HepG2 (cell line): Measurements from ENCODE around the gene KIF3A. TPM values are rescaled to one million over a fixed set of nuclear protein-coding genes. Genes with fewer than 3 reads are reported as not detected.

Experiments used
- ATAC-seq: fragments of 200-7000 bp; cut with Tn5 transposase; 3 replicates; pipeline ENCODE4 v1.9.1; 2020; ENCODE audit warnings: mild to moderate bottlenecking, moderate library complexity
- BruUV-seq: library from RNA; stranded (reverse); fragments of 400-500 nt; replicated peaks from 2 replicates; lab custom pipeline; 2021; lab: Mats Ljungman, UMichigan
- CTCF ChIA-PET: fragments of 300-600 bp; formaldehyde crosslinking; extraction: SDS; loops from one replicate; lab custom pipeline; 2021; ENCODE audit warnings: low total read pairs, inconsistent platforms, low intra/inter-chr PET ratio; lab: Yijun Ruan, JAX
- POLR2A ChIA-PET: fragments of 350-600 bp; sonication (Branson Sonifier 250); formaldehyde crosslinking; loops from one replicate; lab custom pipeline; 2020; ENCODE audit warnings: antibody characterized with exemption, inconsistent platforms; lab: Yijun Ruan, JAX
- DNase-seq: peaks from one replicate; pipeline ENCODE4 v3.0.0-alpha.2; 2015; ENCODE audit warnings: low spot score
- FAIRE-seq: peaks from 3 replicates; lab custom pipeline; 2011; peaks lifted over from hg19 to GRCh38; lab: Jason Lieb, UNC
- H2AFZ ChIP-seq: one replicate; pipeline ENCODE4 v1.6.1; 2011; ENCODE audit warnings: low read length, inconsistent platforms
- H3K27ac ChIP-seq: fragments of 300-600 bp; 3 replicates; pipeline ENCODE4 v1.8.0; 2011; ENCODE audit warnings: mixed run types, mild to moderate bottlenecking, mixed read lengths, low read length, inconsistent platforms; ENCODE audit not compliant: insufficient read depth; ENCODE audit errors: extremely low read length
- H3K27me3 ChIP-seq, 2 experiments: fragments of 200-600 bp in 1 of 2; 2 replicates in 1 of 2; 3 replicates in 1 of 2; pipeline versions ENCODE4 v1.6.0 to v1.8.0; 2011; ENCODE audit warnings: low read length in 2 of 2, mild to moderate bottlenecking in 2 of 2, moderate library complexity in 2 of 2, inconsistent platforms in 1 of 2; ENCODE audit not compliant: insufficient read depth in 2 of 2, control insufficient read depth in 1 of 2
- H3K36me3 ChIP-seq, 2 experiments: fragments of 200-600 bp in 1 of 2; replicated peaks in 1 of 2; 2 replicates in 1 of 2; 3 replicates in 1 of 2; pipeline versions ENCODE4 v1.5.1 to v1.8.0; 2011; ENCODE audit warnings: low read length in 2 of 2, inconsistent platforms in 1 of 2; ENCODE audit not compliant: insufficient read depth in 2 of 2, control insufficient read depth in 1 of 2
- H3K4me1 ChIP-seq: 2 replicates; pipeline ENCODE4 v1.5.1; 2012; ENCODE audit warnings: low read length, inconsistent platforms; ENCODE audit not compliant: insufficient read depth
- H3K4me2 ChIP-seq: 2 replicates; pipeline ENCODE4 v1.6.0; 2011; ENCODE audit warnings: low read depth, low read length, inconsistent platforms
- H3K4me3 ChIP-seq, 3 experiments: fragments of 200-600 bp in 1 of 3; sonication (generic), shearing (Covaris generic) in 1 of 3; replicated peaks in 1 of 3; 2 replicates each; pipeline ENCODE4 v1.5.1; 2011 to 2016; ENCODE audit warnings: low read length in 3 of 3, inconsistent platforms in 2 of 3, low read depth in 2 of 3, mild to moderate bottlenecking in 2 of 3, control low read depth in 1 of 3, mixed read lengths in 1 of 3; ENCODE audit not compliant: insufficient read depth in 1 of 3
- H3K79me2 ChIP-seq: one replicate; pipeline ENCODE4 v1.6.1; 2011; ENCODE audit warnings: low read length, inconsistent platforms; ENCODE audit not compliant: insufficient read depth
- H3K9ac ChIP-seq: 2 replicates; pipeline ENCODE4 v1.6.0; 2011; ENCODE audit warnings: mild to moderate bottlenecking, low read depth, low read length, inconsistent platforms; ENCODE audit not compliant: insufficient read depth
- H3K9me3 ChIP-seq: 2 replicates; pipeline ENCODE4 v1.5.1; 2012; ENCODE audit warnings: mild to moderate bottlenecking, low read length
- H4K20me1 ChIP-seq: 2 replicates; pipeline ENCODE4 v1.6.0; 2011; ENCODE audit warnings: inconsistent platforms, mild to moderate bottlenecking, low read length, moderate library complexity; ENCODE audit not compliant: insufficient read depth
- AKAP8 ChIP-seq: sonication (generic); formaldehyde crosslinking; IDR thresholded peaks from 2 replicates; pipeline ENCODE4 v1.5.1; 2020; ENCODE audit warnings: mild to moderate bottlenecking, missing genetic modification reagents
- BRF2 ChIP-seq: sonication (generic); formaldehyde crosslinking; IDR thresholded peaks from 2 replicates; pipeline ENCODE4 v1.8.1; 2022; ENCODE audit warnings: mild to moderate bottlenecking, missing genetic modification reagents
- ELF1 ChIP-seq: sonication (generic); formaldehyde crosslinking; IDR thresholded peaks from 2 replicates; pipeline ENCODE4 v1.4.0; 2020; ENCODE audit warnings: missing genetic modification reagents
- ETV6 ChIP-seq: sonication (generic); formaldehyde crosslinking; conservative IDR thresholded peaks from 2 replicates; pipeline ENCODE4 v1.4.0; 2020; ENCODE audit warnings: missing genetic modification reagents
- GABPA ChIP-seq, 2 experiments: IDR thresholded peaks; 2 replicates each; pipeline ENCODE4 v1.6.1; 2011 to 2016; ENCODE audit warnings: low read depth in 2 of 2, low read length in 1 of 2, missing biosample characterization in 1 of 2, missing genetic modification characterization in 1 of 2
- RBAK ChIP-seq: sonication (generic); formaldehyde crosslinking; IDR thresholded peaks from 2 replicates; pipeline ENCODE4 v1.5.1; 2020; ENCODE audit warnings: mild to moderate bottlenecking, missing genetic modification reagents
- TEAD3 ChIP-seq: optimal IDR thresholded peaks from 2 replicates; pipeline ENCODE3; 2016; ENCODE audit warnings: borderline replicate concordance
- ZNF235 ChIP-seq: sonication (generic); formaldehyde crosslinking; IDR thresholded peaks from 2 replicates; pipeline ENCODE4 v1.8.1; 2023; ENCODE audit warnings: mild to moderate bottlenecking, missing genetic modification reagents, borderline replicate concordance
- WGBS: methylation state at CpG from one replicate; pipeline ENCODE4 v1.1.6; 2017; ENCODE audit warnings: low lambda C conversion rate; 5-methylcytosine and 5-hydroxymethylcytosine counted together
- in situ Hi-C: cut with HindIII; loops from 2 replicates; pipeline ENCODE4 v1.10.0; 2017; ENCODE audit warnings: low pct_unique_long_range_greater_than_20kb; ENCODE audit not compliant: extremely low pct_ligation_motif_present
- intact Hi-C: fragments of 100-400 bp; cut with micrococcal nuclease; formaldehyde crosslinking; loops from one replicate; pipeline ENCODE4 v1.10.0; 2022; ENCODE audit not compliant: unreplicated experiment
- polyA plus RNA-seq, 8 experiments: library from polyadenylated mRNA; depleted of rRNA in 3 of 8; stranded (reverse) in 7 of 8; unstranded in 1 of 8; fragments of >200 nt; fragmentation: Illumina TruSeq in 4 of 8; extraction: Trizol in 4 of 8; gene quantifications; 2 replicates each; pipeline versions ENCODE4 v1.2.1 to v1.2.3, GENCODE V29; 2011 to 2016; ENCODE audit warnings: low read depth in 4 of 8, missing spikeins in 1 of 8, mixed read lengths in 1 of 8; ENCODE audit not compliant: insufficient read depth in 1 of 8
- total RNA-seq, 5 experiments: library from RNA; depleted of rRNA; stranded (reverse); fragments of >200 nt; fragmentation: Illumina TruSeq; extraction: Trizol; gene quantifications; 2 replicates each; pipeline ENCODE4 v1.2.3, GENCODE V29; 2016; ENCODE audit warnings: low read depth in 1 of 5

KIF3A gene
- total and polyA plus RNA-seq, 2 of the 13 experiments (the other 11 are each of a cell fraction or from before 2014, with no cell fraction given): 2.3 to 8.4 TPM

DNA sequence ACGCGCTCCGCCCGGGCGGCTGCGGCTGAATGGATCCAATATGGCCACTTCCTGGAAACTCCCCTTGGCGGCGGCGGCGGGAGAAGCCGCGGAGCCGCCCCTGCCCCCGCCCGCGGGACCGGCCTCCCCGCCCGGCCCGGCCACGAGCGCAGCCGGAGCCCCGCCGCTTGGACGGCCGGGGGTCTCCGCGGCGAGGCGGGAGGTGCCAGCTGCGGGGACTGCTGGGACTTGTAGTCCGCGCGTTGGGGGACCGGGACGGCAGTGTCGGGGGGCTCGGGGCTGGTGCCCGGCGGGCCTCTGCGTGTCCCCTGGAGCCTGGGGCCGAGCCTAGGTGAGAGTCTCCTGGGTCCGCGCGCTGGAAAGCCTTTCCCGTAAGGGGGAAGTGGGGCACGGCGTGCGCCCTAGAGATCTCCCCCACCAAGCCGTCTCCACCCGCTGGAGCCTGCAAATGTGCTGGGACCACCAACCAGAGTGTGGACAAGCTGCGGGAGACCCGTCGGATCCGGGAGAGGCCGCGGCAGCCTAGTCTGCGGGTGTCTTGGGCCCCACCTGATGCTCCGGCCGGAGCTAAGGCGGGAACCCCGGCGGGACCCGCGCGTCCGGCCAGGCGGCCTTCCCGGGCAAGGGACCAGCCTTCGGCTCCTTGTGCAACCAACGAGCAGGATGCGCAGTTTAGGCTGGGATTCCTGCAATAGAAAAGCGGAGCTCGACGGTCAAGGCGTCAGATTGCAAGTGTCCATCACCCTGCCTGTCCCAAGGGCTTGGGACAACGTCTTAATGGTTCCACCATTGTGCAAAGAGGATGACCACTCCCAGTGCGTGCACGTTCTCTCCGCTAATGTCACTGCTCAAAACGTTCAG lies 40.1 kb upstream of the KIF3A start, which contains the start of gene SEPTIN8 (continued):
- TF ChIP-seq GABPA (IDR thresholded peaks at IDR 0.05; ENCODE audit: low read depth, low read length) (no peak), GABPA (CRISPR knock-in tag; IDR thresholded peaks at IDR 0.05; ENCODE audit: low read depth) (no peak), ETV6 (CRISPR knock-in tag) (peak; percentile 53; the same call in 1 of the 2 replicates), ZNF235 (no peak), TEAD3 (CRISPR knock-in tag) (no peak), RBAK (CRISPR knock-in tag) (0 out of 2 replicates have a peak, but pooled peaks have one; percentile 38), ELF1 (CRISPR knock-in tag) (no peak)

- intact Hi-C loops (loop anchor here (2.0 kb wide), 2 partner anchors 30 to 44 kb away; no protein-coding TSS in a partner anchor), in situ Hi-C loops (no loop called here)
- H3K4me3 ChIP-seq: peak overlapping the region; percentile 66 to 93 (median 72); a peak in 5 of 6 replicates
- BruUV-seq: no TSS peak
- peak; percentile 23 for ATAC-seq
- ChIA-PET POLR2A (interaction anchor here (0.6 to 4.2 kb wide), 3 partner anchors 30 to 178 kb away, joined by 3 to 21 read pairs (median 10); no protein-coding TSS in a partner anchor), CTCF (no interaction called here)
- no peak for DNase-seq
- no CpG with 5 or more reads among the region's 40 CpGs for WGBS
- peak overlapping the region; percentile 75 for H3K4me2 ChIP-seq
- no peak overlapping the region for H2AFZ ChIP-seq
- no peaks in the 10 kb centered on the region for H3K27me3 ChIP-seq
- no peaks in the 10 kb centered on the region for H3K36me3 ChIP-seq
- H3K9ac ChIP-seq: peak overlapping the region; percentile 84
- peaks cover 38% of the 10 kb centered on the region for H3K79me2 ChIP-seq
- peaks cover 53% of the 10 kb centered on the region for H3K4me1 ChIP-seq
- no peaks in the 10 kb centered on the region for H3K9me3 ChIP-seq
- no peaks in the 10 kb centered on the region for H4K20me1 ChIP-seq
- TF ChIP-seq AKAP8 (CRISPR knock-in tag) (no peak), BRF2 (CRISPR knock-in tag) (0 out of 2 replicates have a peak, but pooled peaks have one; percentile 29)
- no peak for FAIRE-seq
- H3K27ac ChIP-seq: peak overlapping the region; percentile 55
These were observed 39.5 kb upstream of the KIF3A start for GRCh38 chr5:132776938-132777208.
